ENCODE results near the gene ADRB1.

ADRB1 gene

GRCh38 chr10:114068054-114068707, 24.5 kb downstream of the ADRB1 start:
- H3K4me3 ChIP-seq (ENCODE audit: low read length, poor library complexity, severe bottlenecking) = peak overlapping the region; percentile 40
- no peaks in the 10 kb centered on the region for H3K27me3 ChIP-seq (ENCODE audit: insufficient read depth, low read length, poor library complexity, severe bottlenecking)
- H3K79me2 ChIP-seq (ENCODE audit: insufficient read depth, low read length) = no peaks in the 10 kb centered on the region
- peak overlapping the region; percentile 62 for H3K4me2 ChIP-seq (ENCODE audit: low read depth, low read length, poor library complexity, severe bottlenecking)
- H3K9ac ChIP-seq (ENCODE audit: low read depth, low read length, poor library complexity, severe bottlenecking) = peak overlapping the region; percentile 64
- TF ChIP-seq CTCF (conservative IDR thresholded peaks at IDR 0.05; ENCODE audit: low read length) = no peak
- TF ChIP-seq EZH2phosphoT487 (IDR thresholded peaks at IDR 0.05; ENCODE audit: borderline replicate concordance) = no peak
- peak overlapping the region; percentile 54 for H2AFZ ChIP-seq (ENCODE audit: low read length)
- H4K20me1 ChIP-seq (ENCODE audit: insufficient read depth, low read length, poor library complexity, severe bottlenecking) = no peaks in the 10 kb centered on the region
- H3K4me1 ChIP-seq (ENCODE audit: insufficient read depth, low read length, poor library complexity, severe bottlenecking) = peaks cover 75% of the 10 kb centered on the region
- H3K36me3 ChIP-seq (ENCODE audit: insufficient read depth, low read length) = no peaks in the 10 kb centered on the region
- peaks cover 11% of the 10 kb centered on the region; the same call in 1 of the 2 replicates for H3F3A ChIP-seq (ENCODE audit: low read depth)
- no peaks in the 10 kb centered on the region for H3K9me2 ChIP-seq (replicated peaks; ENCODE audit: low read depth, low read length)
- H3K9me3 ChIP-seq (ENCODE audit: insufficient read depth, low read depth, low read length) = no peaks in the 10 kb centered on the region

GRCh38 chr10:114070710-114071109, 27.0 kb downstream of the ADRB1 start:
- Histone ChIP-seq H3F3A (ENCODE audit: low read depth) (peaks cover 11% of the 10 kb centered on the region; the same call in 1 of the 2 replicates), H3K9me3 (ENCODE audit: insufficient read depth, low read depth, low read length) (no peaks in the 10 kb centered on the region), H2AFZ (ENCODE audit: low read length) (no peak overlapping the region), H3K27me3 (ENCODE audit: insufficient read depth, low read length, poor library complexity, severe bottlenecking) (no peaks in the 10 kb centered on the region), H3K4me1 (ENCODE audit: insufficient read depth, low read length, poor library complexity, severe bottlenecking) (peaks cover 78% of the 10 kb centered on the region), H3K36me3 (ENCODE audit: insufficient read depth, low read length) (no peaks in the 10 kb centered on the region), H3K79me2 (ENCODE audit: insufficient read depth, low read length) (no peaks in the 10 kb centered on the region), H3K9ac (ENCODE audit: low read depth, low read length, poor library complexity, severe bottlenecking) (peak overlapping the region; percentile 75), H3K4me3 (ENCODE audit: low read length, poor library complexity, severe bottlenecking) (peak overlapping the region; percentile 56), H4K20me1 (ENCODE audit: insufficient read depth, low read length, poor library complexity, severe bottlenecking) (no peaks in the 10 kb centered on the region), H3K4me2 (ENCODE audit: low read depth, low read length, poor library complexity, severe bottlenecking) (peak overlapping the region; percentile 71), H3K9me2 (replicated peaks; ENCODE audit: low read depth, low read length) (no peaks in the 10 kb centered on the region)
- no peak for TF ChIP-seq CTCF (conservative IDR thresholded peaks at IDR 0.05; ENCODE audit: low read length)
- TF ChIP-seq EZH2phosphoT487 (IDR thresholded peaks at IDR 0.05; ENCODE audit: borderline replicate concordance) = no peak

- peaks cover 11% of the 10 kb centered on the region; the same call in 1 of the 2 replicates for H3F3A ChIP-seq (ENCODE audit: low read depth)
- H3K4me2 ChIP-seq (ENCODE audit: low read depth, low read length, poor library complexity, severe bottlenecking) = peak overlapping the region; percentile 71
- H3K9me3 ChIP-seq (ENCODE audit: insufficient read depth, low read depth, low read length) = no peaks in the 10 kb centered on the region
- no peaks in the 10 kb centered on the region for H3K79me2 ChIP-seq (ENCODE audit: insufficient read depth, low read length)
- no peaks in the 10 kb centered on the region for H4K20me1 ChIP-seq (ENCODE audit: insufficient read depth, low read length, poor library complexity, severe bottlenecking)
- H3K9ac ChIP-seq (ENCODE audit: low read depth, low read length, poor library complexity, severe bottlenecking) = peak overlapping the region; percentile 75
- peaks cover 74% of the 10 kb centered on the region for H3K4me1 ChIP-seq (ENCODE audit: insufficient read depth, low read length, poor library complexity, severe bottlenecking)
- TF ChIP-seq CTCF (conservative IDR thresholded peaks at IDR 0.05; ENCODE audit: low read length) = no peak
- TF ChIP-seq EZH2phosphoT487 (IDR thresholded peaks at IDR 0.05; ENCODE audit: borderline replicate concordance) = no peak
- H2AFZ ChIP-seq (ENCODE audit: low read length) = peak overlapping the region; percentile 2; the same call in 1 of the 2 replicates
- H3K27me3 ChIP-seq (ENCODE audit: insufficient read depth, low read length, poor library complexity, severe bottlenecking) = no peaks in the 10 kb centered on the region
- H3K4me3 ChIP-seq (ENCODE audit: low read length, poor library complexity, severe bottlenecking) = peak overlapping the region; percentile 56
- H3K9me2 ChIP-seq (replicated peaks; ENCODE audit: low read depth, low read length) = no peaks in the 10 kb centered on the region
- no peaks in the 10 kb centered on the region for H3K36me3 ChIP-seq (ENCODE audit: insufficient read depth, low read length)
These were observed 27.5 kb downstream of the ADRB1 start for GRCh38 chr10:114071178-114071577.

Data from Loucy (cell line).